ENCODE data around the gene KDM4E. TPM values are rescaled to one million over a fixed set of nuclear protein-coding genes. Genes with fewer than 3 reads are reported as not detected.
"Not testable (repeated sequence)": the region's sequence is repeated elsewhere in the genome, so short reads cannot be mapped to it uniquely, and the experiment has no call there.

The KDM4E gene
- polyA plus RNA-seq (ENCODE audit: insufficient read length), result 0.31 TPM

- DNase-seq, result no peak
Measured at GRCh38 chr11:95024958-95025357, at the start of gene KDM4E. Gene KDM4E, plus strand, starts transcription at chr11:95025258. Its CDS starts 300 bp downstream, at chr11:95025558.

GRCh38 chr11:94975599-94975998 is 49.5 kb upstream of the KDM4E start:
- DNase-seq, result no peak

GRCh38 chr11:94987378-94987777 is 37.7 kb upstream of the KDM4E start:
- no peak for DNase-seq

- no peak for DNase-seq
Measured at GRCh38 chr11:94988748-94989147, 36.3 kb upstream of the KDM4E start.

GRCh38 chr11:94993400-94993943 is 31.6 kb upstream of the KDM4E start:
- no peak for DNase-seq

GRCh38 chr11:94997437-94997836 is 27.6 kb upstream of the KDM4E start:
- no peak for DNase-seq

GRCh38 chr11:94998285-94998684 is 26.8 kb upstream of the KDM4E start:
- no peak for DNase-seq

- DNase-seq, result no peak
Measured at GRCh38 chr11:95003716-95004115, 21.3 kb upstream of the KDM4E start.

GRCh38 chr11:95005642-95006041 is 19.4 kb upstream of the KDM4E start:
- DNase-seq, result no peak

GRCh38 chr11:95011376-95011775 is 13.7 kb upstream of the KDM4E start:
- no peak for DNase-seq

- DNase-seq, result no peak
Measured at GRCh38 chr11:95014184-95014821, 10.8 kb upstream of the KDM4E start.

- no peak for DNase-seq
Measured at GRCh38 chr11:95016139-95016538, 8.9 kb upstream of the KDM4E start.

GRCh38 chr11:95021468-95021867 is 3.6 kb upstream of the KDM4E start:
- DNase-seq, result not testable (repeated sequence)

- DNase-seq, result not testable (repeated sequence)
Measured at GRCh38 chr11:95025594-95025993, 536 bp downstream of the KDM4E start.

- no peak for DNase-seq
Measured at GRCh38 chr11:95028357-95028756, 3.3 kb downstream of the KDM4E start.

- no peak for DNase-seq
Measured at GRCh38 chr11:95033051-95033450, 8.0 kb downstream of the KDM4E start.

- no peak for DNase-seq
Measured at GRCh38 chr11:95035316-95035715, 10.3 kb downstream of the KDM4E start.

GRCh38 chr11:95037356-95038035 is 12.4 kb downstream of the KDM4E start:
- DNase-seq, result peak; percentile 25

- no peak for DNase-seq
Measured at GRCh38 chr11:95042239-95042638, 17.2 kb downstream of the KDM4E start.

GRCh38 chr11:95042906-95043305 is 17.8 kb downstream of the KDM4E start:
- DNase-seq, result no peak

- DNase-seq, result no peak
Measured at GRCh38 chr11:95044010-95044409, 19.0 kb downstream of the KDM4E start.

- no peak for DNase-seq
Measured at GRCh38 chr11:95045812-95046211, 20.8 kb downstream of the KDM4E start.

- DNase-seq, result not testable (repeated sequence)
Measured at GRCh38 chr11:95049122-95049521, 24.1 kb downstream of the KDM4E start, which contains the start of gene KDM4F. Gene KDM4F, plus strand, starts transcription at chr11:95049422.

Data from hindlimb muscle (tissue), 1 donor.